Stimulated activated CD4-positive, alpha-beta T cell treated with anti-CD3 and anti-CD28 coated beads, TNF-alpha, amount 100 ng/mL, for 4 hours (primary cell): ENCODE results near the gene FER1L5.
A peak's percentile ranks its signal among the peaks of the same experiment; 100 is the strongest.
"Not testable (repeated sequence)": the region's sequence is repeated elsewhere in the genome, so short reads cannot be mapped to it uniquely, and the experiment has no call there.

Experiments
- DNase-seq, 3 experiments: peaks; one replicate each; pipeline ENCODE4 v3.0.0-alpha.2; 2020; ENCODE audit warnings: low read depth in 3 of 3

The FER1L5 gene

GRCh38 chr2:96636551-96637171 is 5.9 kb upstream of the FER1L5 start:
- DNase-seq = no peak

GRCh38 chr2:96637385-96638143 is 5.0 kb upstream of the FER1L5 start:
- peak; percentile 55 to 61 (median 59) for DNase-seq

DNA sequence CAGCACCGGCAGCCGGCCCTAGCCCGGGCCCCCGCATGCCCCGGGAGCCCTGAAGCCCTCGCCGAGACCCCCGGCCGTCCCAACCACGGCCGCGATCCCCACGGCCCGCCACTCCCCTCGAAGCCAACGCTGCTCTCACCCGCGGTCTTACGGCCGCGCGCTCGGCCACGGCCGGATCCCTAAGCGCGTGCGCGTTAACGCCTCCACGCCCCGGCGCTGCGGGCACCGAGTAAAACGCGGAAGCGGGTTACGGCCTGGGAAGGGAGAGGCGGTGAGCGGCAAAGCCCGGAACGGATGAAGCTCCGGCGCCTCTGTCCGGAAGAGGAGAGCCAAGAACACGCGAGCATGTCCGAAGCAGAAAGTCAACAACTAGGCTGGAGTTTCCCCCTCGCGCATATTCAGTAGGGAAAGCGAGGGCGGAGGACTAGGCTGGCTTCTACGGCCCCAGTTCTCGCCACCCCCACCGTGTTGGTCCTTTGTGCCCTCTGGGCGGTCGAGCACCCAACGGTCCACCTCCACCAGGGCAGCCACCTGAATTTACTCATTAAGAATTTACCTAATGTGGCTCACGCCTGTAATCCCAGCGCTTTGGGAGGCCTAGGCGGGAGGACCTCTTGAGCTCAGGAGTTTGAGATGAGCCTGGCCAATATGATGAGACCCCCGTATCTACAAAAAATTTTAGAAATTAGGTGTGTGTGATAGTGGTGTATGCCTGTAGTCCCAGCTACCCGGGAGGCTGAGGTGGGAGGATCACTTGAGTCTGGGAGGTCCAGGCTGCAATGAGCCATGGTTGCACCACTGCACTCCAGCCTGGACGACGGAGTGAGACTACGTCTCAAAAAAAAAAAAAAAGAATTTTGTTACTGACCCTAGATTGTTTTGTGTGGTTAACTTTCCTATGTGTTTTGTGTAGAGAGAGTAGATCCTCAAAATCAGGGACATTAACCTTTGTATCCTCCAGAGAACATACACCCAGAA is 4.1 kb upstream of the FER1L5 start, which contains the start of gene KANSL3:
TSS of gene KANSL3 (minus strand) at position 169 of the 978 bp plus-strand sequence. CDS start 1,177 bp downstream, outside the sequence.
- DNase-seq = peak; percentile 77 to 81 (median 81)

DNA sequence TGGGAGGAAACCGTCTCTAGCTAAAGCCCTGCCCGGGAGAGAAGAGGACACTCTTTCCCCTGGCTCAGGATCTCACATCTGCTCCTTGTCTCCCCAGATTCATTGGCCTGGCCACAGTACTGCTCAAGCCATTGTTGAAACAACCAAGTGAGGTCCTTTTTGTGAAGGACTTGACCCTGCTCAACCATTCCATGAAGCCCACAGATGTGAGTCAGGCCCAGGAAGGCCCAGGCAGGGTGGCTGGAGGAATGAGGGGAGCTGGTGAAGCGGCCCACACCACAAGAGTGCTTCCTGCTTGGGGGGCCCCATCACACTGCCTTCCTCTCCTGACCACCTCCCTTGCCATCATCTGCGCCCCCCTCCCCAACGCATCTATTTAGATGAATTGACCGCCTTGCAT is 5.1 kb downstream of the FER1L5 start:
- DNase-seq = no peak

GRCh38 chr2:96648306-96648930 is 5.9 kb downstream of the FER1L5 start:
- DNase-seq = no peak

- DNase-seq = no peak
Observed at GRCh38 chr2:96649342-96649741, 6.8 kb downstream of the FER1L5 start.

- DNase-seq = no peak
Observed at GRCh38 chr2:96651793-96652192, 9.2 kb downstream of the FER1L5 start.

DNA sequence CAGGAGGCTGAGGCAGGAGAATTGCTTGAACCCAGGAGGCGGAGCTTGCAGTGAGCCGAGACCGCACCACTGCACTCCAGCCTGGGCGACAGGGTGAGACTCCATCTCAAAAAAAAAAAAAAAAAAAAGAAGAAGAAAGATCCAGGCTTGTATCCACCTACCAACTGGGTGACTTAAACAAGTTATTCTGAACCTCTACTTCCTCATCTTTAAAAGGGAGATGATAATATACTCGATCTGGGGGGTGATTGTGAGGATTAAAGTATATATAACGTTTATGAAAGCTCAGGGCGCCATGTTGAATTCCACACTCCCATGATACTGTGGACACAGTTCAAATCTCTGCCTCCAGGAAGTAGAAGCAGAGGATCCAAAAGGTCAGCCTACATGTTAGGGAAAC is 12.2 kb downstream of the FER1L5 start:
- not testable (repeated sequence) for DNase-seq

- DNase-seq = no peak
Observed at GRCh38 chr2:96655526-96655925, 13.0 kb downstream of the FER1L5 start.

DNA sequence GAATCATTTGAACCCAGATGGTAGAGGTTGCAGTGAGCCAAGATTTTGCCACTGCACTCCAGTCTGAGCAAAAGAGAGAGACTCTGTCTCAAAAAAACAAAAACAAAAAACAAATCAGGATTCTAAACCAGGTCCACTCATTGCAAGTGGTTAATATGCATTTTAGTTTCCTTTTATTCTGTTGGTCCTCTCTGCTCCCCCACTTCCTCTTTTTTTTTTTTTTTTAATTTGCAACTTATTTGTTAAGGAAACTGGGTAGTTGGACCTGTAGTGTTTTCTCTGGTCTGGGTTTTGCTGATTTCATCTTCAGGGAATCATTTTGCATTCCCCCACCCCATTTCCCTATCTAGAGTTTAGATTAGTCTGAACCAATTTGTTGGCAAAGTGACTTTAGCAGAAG is 14.0 kb downstream of the FER1L5 start:
- no peak for DNase-seq

DNA sequence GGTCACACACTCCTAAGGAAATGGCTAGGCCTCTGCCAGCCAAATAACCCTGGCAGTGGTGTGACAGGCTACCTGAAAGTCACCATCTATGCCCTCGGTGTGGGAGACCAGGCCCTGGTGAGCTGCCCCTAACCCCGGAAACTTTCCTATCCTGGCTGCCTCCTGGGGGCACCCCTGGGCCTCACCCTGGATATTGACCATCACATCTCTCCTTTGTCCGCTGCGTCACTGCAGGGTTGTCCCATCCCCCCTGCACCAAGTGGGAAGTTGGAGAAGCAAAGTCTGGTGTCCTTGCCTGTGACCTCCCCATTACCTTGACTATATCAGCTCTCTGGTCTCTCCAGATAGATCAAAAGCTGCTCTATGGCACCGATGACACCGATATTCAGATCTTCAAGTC is 18.8 kb downstream of the FER1L5 start:
- no peak for DNase-seq

- DNase-seq = no peak
Observed at GRCh38 chr2:96662360-96662759, 19.8 kb downstream of the FER1L5 start.

DNA sequence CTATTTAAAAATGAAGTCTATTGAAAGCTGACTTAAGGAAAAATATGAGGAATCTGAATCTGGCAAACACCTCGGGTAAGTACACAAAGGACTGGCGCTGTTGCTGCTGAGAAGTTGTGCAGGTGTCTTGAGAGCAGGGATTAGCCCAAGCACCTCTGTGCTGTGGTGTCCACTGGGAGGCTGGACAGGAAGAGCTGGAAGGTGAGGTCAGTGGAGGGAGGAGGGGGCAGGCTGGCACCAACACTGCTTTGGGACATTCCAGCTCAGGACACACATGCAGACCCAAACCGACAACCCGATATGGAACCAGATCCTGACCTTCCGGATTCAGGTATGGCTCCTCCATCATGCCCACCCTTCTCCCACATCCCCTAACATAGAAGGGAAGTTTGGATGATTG is 20.6 kb downstream of the FER1L5 start:
- DNase-seq = no peak

- DNase-seq = no peak
Observed at GRCh38 chr2:96663829-96664228, 21.3 kb downstream of the FER1L5 start.

GRCh38 chr2:96664366-96664925 is 21.9 kb downstream of the FER1L5 start:
- no peak for DNase-seq

- no peak for DNase-seq
Observed at GRCh38 chr2:96665083-96665569, 22.6 kb downstream of the FER1L5 start.

GRCh38 chr2:96665717-96666116 is 23.2 kb downstream of the FER1L5 start:
- DNase-seq = not testable (repeated sequence)

DNA sequence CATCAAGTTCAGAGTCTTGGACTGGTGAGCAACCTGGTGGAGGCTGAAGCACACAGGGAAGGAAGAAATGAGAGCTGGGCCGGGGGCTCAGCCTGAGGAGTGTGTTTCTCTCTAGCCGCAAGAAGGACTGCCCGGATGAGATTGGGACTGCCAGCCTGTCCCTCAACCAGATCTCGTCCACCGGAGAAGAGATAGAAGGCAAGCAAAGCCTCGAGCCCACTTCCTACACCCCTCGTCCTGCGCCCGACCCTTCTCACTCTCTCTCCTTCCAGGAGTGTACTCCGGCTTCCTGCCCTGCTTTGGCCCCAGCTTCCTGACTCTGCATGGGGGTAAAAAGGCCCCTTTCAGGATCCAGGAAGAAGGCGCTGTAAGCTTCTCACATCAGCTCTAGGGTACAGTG is 26.2 kb downstream of the FER1L5 start:
- DNase-seq = no peak

GRCh38 chr2:96669539-96670215 is 27.1 kb downstream of the FER1L5 start:
- no peak for DNase-seq

GRCh38 chr2:96679848-96680247 is 37.3 kb downstream of the FER1L5 start:
- DNase-seq = no peak
